OCI-LY7 (cell line): ENCODE results near the gene TCFL5. TPM values are rescaled to one million over a fixed set of nuclear protein-coding genes. Genes with fewer than 3 reads are reported as not detected.

Source experiments
- BruUV-seq: library from RNA; stranded (reverse); fragments of 400-500 nt; replicated peaks from 2 replicates; lab custom pipeline; 2021; lab: Mats Ljungman, UMichigan
- CTCF ChIA-PET: fragments of 300-600 bp; sonication (Branson Sonifier 250); formaldehyde crosslinking; loops from one replicate; lab custom pipeline; 2022; ENCODE audit warnings: antibody characterized with exemption; ENCODE audit not compliant: unreplicated experiment; lab: Charles Lee
- POLR2A ChIA-PET: fragments of 300-600 bp; sonication (Branson Sonifier 250); formaldehyde crosslinking; loops from one replicate; lab custom pipeline; 2022; ENCODE audit warnings: antibody characterized with exemption; lab: Charles Lee
- DNase-seq: peaks from one replicate; pipeline ENCODE4 v3.0.0-alpha.2; 2015; ENCODE audit warnings: low spot score
- H2AFZ ChIP-seq: fragments of 200-600 bp; sonication (generic), shearing (Covaris generic); 2 replicates; pipeline ENCODE4 v1.6.1; 2014; ENCODE audit warnings: mild to moderate bottlenecking, antibody characterized with exemption, low read length, moderate library complexity
- H3K27ac ChIP-seq: fragments of 200-600 bp; sonication (generic); 2 replicates; pipeline ENCODE4 v1.5.1; 2014; ENCODE audit warnings: mixed run types, low read depth, mild to moderate bottlenecking, moderate library complexity, low read length, inconsistent platforms; ENCODE audit not compliant: poor library complexity, severe bottlenecking
- H3K36me3 ChIP-seq: fragments of 200-600 bp; sonication (generic); 2 replicates; pipeline ENCODE4 v1.6.1; 2014; ENCODE audit warnings: mild to moderate bottlenecking, antibody characterized with exemption, low read length, moderate library complexity, mixed read lengths; ENCODE audit not compliant: insufficient read depth
- H3K4me1 ChIP-seq: fragments of 200-600 bp; sonication (generic); 2 replicates; pipeline ENCODE4 v1.5.1; 2014; ENCODE audit warnings: mild to moderate bottlenecking, low read length; ENCODE audit not compliant: insufficient read depth, poor library complexity, severe bottlenecking
- H3K4me2 ChIP-seq: fragments of 200-600 bp; sonication (generic); 2 replicates; pipeline ENCODE4 v1.6.1; 2014; ENCODE audit warnings: mild to moderate bottlenecking, low read length
- H3K4me3 ChIP-seq: fragments of 200-600 bp; sonication (generic); 2 replicates; pipeline ENCODE4 v1.5.1; 2014; ENCODE audit warnings: mild to moderate bottlenecking, low read depth, low read length; ENCODE audit not compliant: poor library complexity, severe bottlenecking
- H3K79me2 ChIP-seq: fragments of 200-600 bp; sonication (generic); 2 replicates; pipeline ENCODE4 v1.6.1; 2016; ENCODE audit warnings: low read depth, mild to moderate bottlenecking, low read length, moderate library complexity, mixed read lengths; ENCODE audit not compliant: insufficient read depth
- H3K9me2 ChIP-seq: fragments of 200-600 bp; sonication (generic); 2 replicates; pipeline ENCODE4 v1.6.1; 2016; ENCODE audit warnings: mild to moderate bottlenecking, low read length, mixed read lengths; ENCODE audit not compliant: insufficient read depth
- H3K9me3 ChIP-seq: fragments of 200-600 bp; sonication (generic); 2 replicates; pipeline ENCODE4 v1.6.1; 2014; ENCODE audit warnings: mild to moderate bottlenecking, mixed run types, low read length, mixed read lengths
- H4K20me1 ChIP-seq: fragments of 200-600 bp; sonication (generic); 2 replicates; pipeline ENCODE4 v1.6.1; 2014; ENCODE audit warnings: mild to moderate bottlenecking, antibody characterized with exemption, low read length, moderate library complexity, mixed read lengths; ENCODE audit not compliant: insufficient read depth
- EZH2phosphoT487 ChIP-seq: fragments of 200-600 bp; sonication (generic); IDR thresholded peaks from 2 replicates; pipeline ENCODE4 v1.6.1; 2018; ENCODE audit warnings: low read depth, borderline replicate concordance, mild to moderate bottlenecking, mixed run types, antibody characterized with exemption, low read length, moderate library complexity, mixed read lengths
- intact Hi-C: fragments of 100-400 bp; cut with micrococcal nuclease; formaldehyde crosslinking; loops from one replicate; pipeline ENCODE4 v1.10.0; 2022; ENCODE audit not compliant: unreplicated experiment
- total RNA-seq, 2 experiments: library from RNA; depleted of rRNA in 1 of 2; stranded (reverse); fragments of >200 nt in 1 of 2; shearing (Covaris generic) in 1 of 2; gene quantifications; 2 replicates each; pipeline ENCODE4 v1.2.3, GENCODE V29; 2014 to 2022
- TF ChIP-seq, protein P1 (sequence below): fragments of 200-600 bp; sonication (generic); conservative IDR thresholded peaks from 2 replicates; pipeline ENCODE4 v1.5.1; 2014; ENCODE audit warnings: mild to moderate bottlenecking, antibody characterized with exemption, low read length, moderate library complexity, mixed read lengths

Gene TCFL5
- total RNA-seq, 2 experiments from 2014 or later: 8.7 to 9.5 TPM

DNA sequence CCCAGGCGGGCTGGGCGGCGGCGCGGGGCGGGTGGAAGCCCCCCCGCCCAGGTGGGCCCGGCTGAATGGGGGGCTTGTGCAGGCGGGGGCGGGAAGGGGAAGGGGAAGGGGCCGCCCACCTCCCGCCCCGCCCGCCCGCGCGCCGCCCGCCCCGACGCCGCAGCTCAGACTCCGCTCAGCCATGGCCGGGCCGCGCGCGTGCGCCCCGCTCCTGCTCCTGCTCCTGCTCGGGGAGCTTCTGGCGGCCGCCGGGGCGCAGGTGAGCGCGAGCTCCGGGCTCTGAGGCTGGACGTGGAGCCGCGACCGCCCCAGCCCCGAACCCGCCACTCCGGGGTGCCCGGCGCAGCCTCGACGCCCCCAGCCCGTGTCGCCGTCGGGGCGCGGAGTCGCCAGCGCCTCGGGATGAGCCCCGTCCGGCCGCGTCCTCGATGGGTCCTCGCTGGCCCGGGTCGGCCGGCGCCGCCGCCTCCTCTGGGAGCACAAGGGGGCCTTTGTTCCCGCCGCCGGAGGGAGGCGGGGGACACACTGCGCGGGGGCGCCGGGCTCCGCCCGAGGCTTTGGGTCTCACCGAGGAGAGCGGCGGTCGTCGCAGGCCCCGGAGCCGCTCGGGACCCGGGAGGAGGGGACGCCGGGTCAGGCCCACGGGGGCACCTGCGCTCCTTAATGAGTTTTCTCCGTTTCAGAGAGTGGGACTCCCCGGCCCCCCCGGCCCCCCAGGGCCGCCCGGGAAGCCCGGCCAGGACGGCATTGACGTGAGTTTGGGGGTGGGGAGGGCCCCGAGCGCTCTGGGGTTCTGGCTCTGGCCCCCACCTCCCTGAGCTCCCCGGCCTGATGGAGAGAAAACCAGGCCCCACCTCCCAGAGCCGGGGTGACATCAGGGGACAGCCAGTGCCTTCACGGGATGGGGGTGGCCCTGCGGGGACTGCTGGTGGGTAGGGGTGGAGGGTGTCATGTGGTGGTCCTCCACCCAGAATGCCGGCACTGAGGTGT, 44.4 kb downstream of the TCFL5 start, which contains the start of gene COL9A3:
COL9A3 (plus strand) TSS at position 167 of the 990 bp plus-strand sequence; CDS start at position 182, 15 bp downstream.
- CTCF ChIA-PET: no interaction called here

GRCh38 chr20:62816031-62816883, 45.4 kb downstream of the TCFL5 start:
- Histone ChIP-seq H3K4me3 (no peak overlapping the region), H3K4me2 (no peak overlapping the region), H2AFZ (no peak overlapping the region), H3K9me3 (no peaks in the 10 kb centered on the region), H3K4me1 (no peaks in the 10 kb centered on the region), H3K36me3 (peaks cover 23% of the 10 kb centered on the region), H3K27ac (no peak overlapping the region), H3K79me2 (no peaks in the 10 kb centered on the region), H4K20me1 (no peaks in the 10 kb centered on the region), H3K9me2 (no peaks in the 10 kb centered on the region)
- no peak for DNase-seq
- intact Hi-C loops: no loop called here
- CTCF ChIA-PET: no interaction called here
- POLR2A ChIA-PET: no interaction called here
- no TSS peak for BruUV-seq
- no peak for TF ChIP-seq EZH2phosphoT487
- TF ChIP-seq, protein P1, sequence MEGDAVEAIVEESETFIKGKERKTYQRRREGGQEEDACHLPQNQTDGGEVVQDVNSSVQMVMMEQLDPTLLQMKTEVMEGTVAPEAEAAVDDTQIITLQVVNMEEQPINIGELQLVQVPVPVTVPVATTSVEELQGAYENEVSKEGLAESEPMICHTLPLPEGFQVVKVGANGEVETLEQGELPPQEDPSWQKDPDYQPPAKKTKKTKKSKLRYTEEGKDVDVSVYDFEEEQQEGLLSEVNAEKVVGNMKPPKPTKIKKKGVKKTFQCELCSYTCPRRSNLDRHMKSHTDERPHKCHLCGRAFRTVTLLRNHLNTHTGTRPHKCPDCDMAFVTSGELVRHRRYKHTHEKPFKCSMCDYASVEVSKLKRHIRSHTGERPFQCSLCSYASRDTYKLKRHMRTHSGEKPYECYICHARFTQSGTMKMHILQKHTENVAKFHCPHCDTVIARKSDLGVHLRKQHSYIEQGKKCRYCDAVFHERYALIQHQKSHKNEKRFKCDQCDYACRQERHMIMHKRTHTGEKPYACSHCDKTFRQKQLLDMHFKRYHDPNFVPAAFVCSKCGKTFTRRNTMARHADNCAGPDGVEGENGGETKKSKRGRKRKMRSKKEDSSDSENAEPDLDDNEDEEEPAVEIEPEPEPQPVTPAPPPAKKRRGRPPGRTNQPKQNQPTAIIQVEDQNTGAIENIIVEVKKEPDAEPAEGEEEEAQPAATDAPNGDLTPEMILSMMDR: no peak

More for the DNA sequence above, 44.4 kb downstream of the TCFL5 start, which contains the start of gene COL9A3:
- Histone ChIP-seq H3K27ac (no peak within 1 kb of the TSS), H3K9me3 (no peaks in the 10 kb centered on the region), H3K4me3 (no peak within 1 kb of the TSS), H3K79me2 (no peaks in the 10 kb centered on the region), H3K9me2 (no peaks in the 10 kb centered on the region), H3K4me2 (no peak within 1 kb of the TSS), H2AFZ (no peak within 1 kb of the TSS), H3K4me1 (no peaks in the 10 kb centered on the region), H3K36me3 (peaks cover 17% of the 10 kb centered on the region), H4K20me1 (no peaks in the 10 kb centered on the region)
- intact Hi-C loops: no loop called here
- POLR2A ChIA-PET: interaction anchor here (0.5 kb wide), 1 partner anchor 136 kb away, joined by 5 read pairs; no protein-coding TSS in a partner anchor
- BruUV-seq: no TSS peak
- no peak for TF ChIP-seq EZH2phosphoT487
- no peak for DNase-seq
